IPS-NIHi7 (cell line): ENCODE results near the gene HAGHL.
"Not testable (repeated sequence)": the region's sequence is repeated elsewhere in the genome, so short reads cannot be mapped to it uniquely, and the experiment has no call there.

ENCODE experiments used
- DNase-seq: peaks from one replicate; pipeline ENCODE4 v3.0.0; 2012; ENCODE audit warnings: mixed read lengths; ENCODE audit errors: extremely low spot score

Gene HAGHL

DNA sequence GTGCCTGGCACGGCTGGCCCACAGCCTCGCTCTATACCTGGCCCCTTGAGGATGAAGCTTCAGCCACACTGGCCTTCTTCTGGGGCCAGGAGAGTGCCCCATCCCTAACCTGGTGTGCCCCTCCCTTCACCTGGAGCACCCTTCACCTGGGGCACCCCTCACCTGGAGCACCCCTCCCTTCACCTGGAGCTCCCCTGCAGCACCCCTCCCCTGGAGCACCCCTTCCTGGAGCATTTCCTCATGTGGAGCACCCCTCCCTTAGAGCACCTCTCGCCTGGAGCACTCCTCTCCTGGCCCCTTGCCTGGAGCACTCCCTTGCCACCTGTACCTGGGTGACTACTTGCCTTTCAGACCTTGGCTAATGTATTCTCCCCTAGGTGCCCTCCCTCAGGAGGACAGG is 18.9 kb upstream of the HAGHL start:
- DNase-seq = no peak

- DNase-seq = no peak
Observed at GRCh38 chr16:708959-709358, 17.9 kb upstream of the HAGHL start.

DNA sequence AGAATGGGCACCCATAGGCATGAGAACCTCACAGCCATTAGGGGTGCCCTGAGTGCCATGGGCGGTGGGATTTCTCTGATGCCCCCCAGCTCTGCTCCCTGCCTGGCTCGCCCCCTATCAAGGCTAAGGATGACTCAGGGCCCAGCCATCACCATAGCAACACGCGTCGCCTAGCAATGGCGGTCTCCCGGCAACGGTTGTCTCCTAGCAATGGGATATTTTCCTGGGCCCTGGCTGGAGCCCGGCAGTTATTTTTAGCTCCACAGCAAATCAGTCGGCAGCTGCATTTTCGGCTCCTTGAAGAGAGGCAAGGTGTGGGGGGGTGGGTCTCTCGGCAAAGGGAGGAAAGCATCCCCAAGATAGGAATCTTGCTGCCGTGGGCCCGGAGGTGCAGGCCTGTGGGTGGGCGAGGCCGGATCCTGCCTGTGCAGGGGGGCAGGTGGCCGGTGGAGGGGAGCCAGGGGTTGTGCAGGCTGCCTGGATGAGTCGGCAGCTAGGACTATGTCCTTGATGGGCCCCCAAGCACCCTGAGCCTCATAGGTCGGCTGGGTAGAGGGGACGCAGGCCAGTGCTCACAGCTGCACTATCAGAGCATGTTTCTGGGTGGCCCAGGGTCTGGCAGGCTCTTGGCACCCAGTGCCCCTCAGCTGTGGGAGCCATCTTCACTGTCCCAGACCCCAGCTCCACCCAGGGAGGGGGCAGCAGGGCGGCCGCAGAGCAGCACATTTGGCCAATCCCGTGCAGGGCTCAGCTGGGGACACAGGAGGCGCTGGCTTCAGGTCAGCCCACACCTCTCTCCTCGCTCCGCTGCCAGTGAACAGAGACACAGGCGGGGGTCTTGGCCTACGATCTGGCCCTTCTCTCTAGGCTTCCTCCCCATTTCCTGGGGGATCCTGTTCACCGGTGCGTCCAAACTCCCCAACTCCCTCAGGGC is 17.1 kb upstream of the HAGHL start:
- no peak for DNase-seq

GRCh38 chr16:710500-711075 is 16.3 kb upstream of the HAGHL start:
- no peak for DNase-seq

GRCh38 chr16:711084-711483 is 15.8 kb upstream of the HAGHL start:
- DNase-seq = no peak

DNA sequence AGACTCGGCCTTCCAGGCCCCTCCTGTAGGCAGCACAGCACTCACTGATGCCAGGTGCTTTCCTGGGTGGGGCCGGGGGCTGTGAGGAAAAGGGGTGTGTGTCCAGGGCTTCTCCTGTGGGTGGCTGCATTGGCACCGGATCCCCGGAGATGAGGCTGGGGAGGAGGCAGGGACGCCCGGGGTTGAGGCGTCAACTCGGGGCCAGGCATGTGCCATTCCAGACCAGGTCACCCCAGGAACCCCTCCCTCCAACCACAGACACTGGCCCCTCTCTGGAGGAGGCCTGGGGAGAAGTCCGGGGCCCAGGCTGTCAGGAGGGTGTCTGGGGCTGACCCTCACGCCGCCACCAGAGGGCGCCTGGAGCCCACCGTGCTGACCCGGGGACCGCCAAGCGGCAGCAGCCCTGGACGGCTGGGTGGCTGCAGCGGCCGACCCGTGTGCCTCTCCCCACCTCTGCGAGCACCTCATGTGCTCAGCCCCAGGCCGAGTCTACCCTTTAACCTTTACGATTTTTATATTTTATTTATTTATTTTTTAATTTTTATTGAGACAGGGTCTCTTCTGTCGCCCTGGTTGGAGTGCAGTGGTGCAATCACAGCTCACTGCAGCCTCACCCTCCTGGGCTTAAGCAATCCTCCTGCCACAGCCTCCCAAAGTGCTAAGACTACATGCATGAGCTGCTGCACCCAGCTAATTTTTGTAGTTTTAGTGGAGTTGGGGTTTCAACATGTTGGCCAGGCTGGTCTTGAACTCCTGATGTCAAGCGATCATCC is 15.2 kb upstream of the HAGHL start:
- DNase-seq = peak; percentile 92

- not testable (repeated sequence) for DNase-seq
Observed at GRCh38 chr16:712740-713250, 14.1 kb upstream of the HAGHL start.

DNA sequence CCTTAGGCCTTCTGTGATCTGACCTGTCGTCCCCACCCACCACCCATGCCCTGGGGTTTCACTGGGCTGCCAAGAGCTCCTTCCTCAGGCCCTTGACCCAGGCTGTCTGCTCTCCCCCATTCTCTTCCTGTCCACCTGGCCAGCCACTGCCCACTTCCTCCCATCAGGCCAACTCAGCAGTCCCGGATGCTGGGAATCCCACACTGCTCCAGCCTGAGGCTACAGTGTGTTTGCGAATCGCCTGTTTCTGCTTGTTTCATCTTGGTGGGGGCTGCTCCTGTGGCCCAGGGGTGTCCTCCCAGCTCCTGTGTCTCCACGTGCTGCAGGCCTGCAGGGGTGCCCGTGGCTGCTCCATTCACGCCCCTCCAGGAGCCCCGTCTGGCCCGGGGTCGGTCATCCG is 12.8 kb upstream of the HAGHL start:
- no peak for DNase-seq

GRCh38 chr16:714558-715476 is 12.1 kb upstream of the HAGHL start, which contains the start of gene METRN:
Gene METRN (plus strand): TSS chr16:715118. CDS start chr16:715290, 172 bp downstream.
- peak; percentile 90 for DNase-seq

DNA sequence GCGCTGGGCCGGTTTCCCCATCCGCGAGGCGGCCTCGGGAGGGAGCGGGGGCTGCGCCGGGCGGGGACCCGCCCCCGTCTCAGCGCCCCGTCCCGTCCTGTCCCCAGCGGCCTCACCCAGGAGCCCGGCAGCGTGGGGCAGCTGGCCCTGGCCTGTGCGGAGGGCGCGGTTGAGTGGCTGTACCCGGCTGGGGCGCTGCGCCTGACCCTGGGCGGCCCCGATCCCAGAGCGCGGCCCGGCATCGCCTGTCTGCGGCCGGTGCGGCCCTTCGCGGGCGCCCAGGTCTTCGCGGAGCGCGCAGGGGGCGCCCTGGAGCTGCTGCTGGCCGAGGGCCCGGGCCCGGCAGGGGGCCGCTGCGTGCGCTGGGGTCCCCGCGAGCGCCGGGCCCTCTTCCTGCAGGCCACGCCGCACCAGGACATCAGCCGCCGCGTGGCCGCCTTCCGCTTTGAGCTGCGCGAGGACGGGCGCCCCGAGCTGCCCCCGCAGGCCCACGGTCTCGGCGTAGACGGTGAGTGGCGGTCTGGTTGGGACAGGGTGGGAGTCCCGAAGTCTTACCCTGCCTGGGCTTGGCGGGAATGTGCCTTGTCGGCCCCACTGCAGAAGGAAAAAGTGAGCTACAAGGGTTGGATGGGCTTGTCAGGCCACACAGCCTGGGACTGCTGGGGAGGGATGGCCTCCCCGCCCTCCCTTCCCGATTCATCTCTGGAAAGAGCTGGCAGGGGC is 11.3 kb upstream of the HAGHL start:
- no peak for DNase-seq

DNA sequence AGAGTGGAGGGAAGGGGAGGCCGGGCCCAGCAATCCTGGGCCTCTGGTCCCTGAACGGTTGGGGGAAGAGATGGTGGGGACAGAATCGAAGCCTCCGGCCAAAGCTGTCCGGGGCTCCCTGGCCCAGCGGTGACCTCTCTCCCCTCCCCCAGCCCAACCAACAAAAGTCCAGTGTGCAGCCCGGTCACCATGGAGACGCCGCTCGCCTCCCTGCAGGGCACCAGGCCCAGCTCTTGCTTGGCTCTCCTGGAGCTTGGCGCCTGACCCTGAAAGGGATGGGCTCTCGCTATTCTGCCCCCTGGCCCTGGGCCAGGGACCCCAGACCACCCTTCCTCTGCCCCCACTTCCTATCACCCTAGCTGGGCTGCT is 10.7 kb upstream of the HAGHL start:
- no peak for DNase-seq

- DNase-seq = no peak
Observed at GRCh38 chr16:716768-717325, 10.1 kb upstream of the HAGHL start.

DNA sequence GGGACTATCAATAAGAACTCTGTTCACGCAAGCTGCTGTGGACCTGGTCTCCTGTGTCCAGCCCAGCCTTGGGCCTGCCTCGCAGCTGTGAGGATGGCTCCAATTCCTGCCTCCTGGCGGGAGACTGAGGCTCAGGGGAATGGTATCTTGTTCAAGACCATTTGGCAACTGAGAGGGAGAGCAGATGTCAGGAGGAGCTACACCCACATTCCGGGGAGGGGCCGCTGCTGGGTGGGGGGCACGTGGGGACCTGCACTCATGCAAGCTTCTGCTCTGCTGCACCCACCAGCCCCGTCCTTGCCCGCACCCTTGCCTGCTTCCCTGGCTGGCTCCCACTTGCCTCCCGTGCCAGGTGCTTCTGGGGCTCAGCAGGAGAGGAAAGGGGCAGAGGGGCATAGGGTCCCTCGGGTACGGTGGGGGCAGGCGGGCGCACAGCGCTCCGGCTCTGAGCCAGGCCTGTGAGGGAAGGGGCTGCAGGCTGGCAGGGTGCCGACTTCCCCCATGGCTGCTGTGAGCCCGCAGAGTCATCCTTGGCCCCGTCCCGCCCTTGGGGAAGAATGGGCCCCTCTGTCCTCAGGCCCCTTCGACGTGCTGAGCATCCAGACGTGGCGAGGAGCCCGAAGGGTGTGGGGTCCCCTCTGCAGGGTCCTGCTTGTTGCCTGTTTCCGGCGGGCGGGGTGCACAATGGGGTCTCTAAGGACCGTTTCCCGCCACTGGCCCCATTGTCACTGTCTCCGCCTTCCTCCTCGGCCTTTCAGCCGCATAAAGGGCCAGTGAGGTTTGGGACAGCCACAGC is 9.3 kb upstream of the HAGHL start:
- no peak for DNase-seq

DNA sequence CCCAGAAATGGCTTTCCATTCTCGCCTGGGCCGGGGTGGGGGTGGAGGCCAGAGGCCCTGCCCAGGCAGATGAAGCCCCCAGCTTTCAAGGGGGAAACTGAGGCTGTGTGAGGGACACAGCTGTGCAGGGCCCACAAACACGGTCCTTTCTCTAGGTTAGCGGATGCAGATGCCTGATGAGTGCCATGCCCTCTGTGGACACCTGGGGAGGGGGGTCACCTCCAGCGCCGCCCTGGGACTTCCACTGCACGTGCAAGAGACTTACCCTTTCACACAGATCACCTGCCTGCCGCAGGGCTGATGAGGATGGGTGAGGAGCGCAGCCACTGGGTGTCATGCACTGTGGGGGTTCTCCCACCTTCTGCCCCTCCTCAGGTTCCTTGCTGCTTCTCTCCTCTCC is 8.5 kb upstream of the HAGHL start:
- DNase-seq = no peak

GRCh38 chr16:718922-719321 is 8.0 kb upstream of the HAGHL start:
- no peak for DNase-seq

DNA sequence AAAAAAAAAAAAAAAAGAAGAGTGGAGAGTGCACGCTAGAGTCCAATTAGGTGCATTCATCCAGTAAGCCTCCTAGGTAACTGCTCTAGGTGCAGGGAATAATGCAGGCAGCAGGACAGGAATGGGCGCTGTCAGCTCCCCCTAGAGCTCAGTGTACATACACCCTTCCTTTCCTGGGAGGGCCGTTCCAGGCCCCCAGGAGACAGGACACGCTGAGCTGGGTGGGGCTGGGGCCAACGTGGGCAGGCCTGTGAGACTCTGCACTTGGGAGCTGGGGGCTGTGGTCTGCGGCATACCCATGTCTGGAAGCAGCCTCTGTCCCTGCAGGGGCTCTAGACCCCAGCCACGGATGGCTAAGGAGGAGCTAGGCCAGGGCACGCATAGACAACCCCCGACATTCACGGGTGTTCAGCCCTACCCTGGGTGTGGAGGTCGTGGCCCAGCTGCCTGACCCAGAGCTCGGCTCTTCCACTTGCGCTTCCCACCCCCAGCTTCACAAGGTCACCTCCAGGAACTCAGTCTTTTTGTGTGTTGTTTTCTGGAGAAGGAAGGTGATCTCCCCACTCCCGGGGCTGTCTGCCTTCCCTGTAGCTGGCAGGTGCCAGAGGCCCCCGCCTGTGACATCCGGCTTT is 7.0 kb upstream of the HAGHL start:
- no peak for DNase-seq

DNA sequence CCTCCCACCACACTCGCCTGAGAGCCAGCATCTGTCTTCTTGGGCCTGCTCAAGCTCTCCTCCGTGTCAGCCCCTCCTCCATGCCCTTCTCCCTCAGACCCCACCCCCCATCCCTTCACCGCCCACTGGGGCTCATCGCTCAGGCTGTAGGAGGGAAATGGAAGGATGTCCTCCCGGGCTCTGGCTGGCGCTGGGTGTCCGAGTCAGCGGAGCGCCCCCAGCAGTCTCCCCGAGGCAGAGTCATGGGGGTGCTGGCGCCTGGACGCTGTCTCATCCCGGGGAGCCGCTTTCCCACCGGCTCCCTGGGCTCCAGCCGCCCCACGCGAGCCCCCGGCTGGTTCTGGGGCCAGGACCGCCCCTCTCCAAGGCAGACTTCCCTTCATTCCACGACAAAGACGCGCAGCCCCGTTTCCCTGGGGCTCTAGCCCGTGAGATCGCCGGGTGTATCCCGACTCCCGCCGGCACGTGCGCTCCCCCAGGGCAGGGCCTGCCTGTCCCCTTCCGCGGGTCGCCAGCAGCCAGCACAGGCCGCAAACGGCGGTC is 6.4 kb upstream of the HAGHL start:
- peak; percentile 69 for DNase-seq

GRCh38 chr16:720990-721764 is 5.7 kb upstream of the HAGHL start, which contains the start of gene ANTKMT:
Gene ANTKMT (plus strand): TSS chr16:721146. CDS start chr16:721275, 129 bp downstream.
- DNase-seq = peak; percentile 92
